GM21447 (cell line): ENCODE measurements around the gene KNDC1.

Experiments used
- ATAC-seq: cut with Tn5 transposase; IDR thresholded peaks from one replicate; pipeline ENCODE4 v1.9.1; 2021; ENCODE audit not compliant: unreplicated experiment

Gene KNDC1

GRCh38 chr10:133187906-133188681, 28.1 kb downstream of the KNDC1 start:
- no peak for ATAC-seq

- no peak for ATAC-seq
These were observed 29.2 kb downstream of the KNDC1 start for GRCh38 chr10:133189256-133189655.

DNA sequence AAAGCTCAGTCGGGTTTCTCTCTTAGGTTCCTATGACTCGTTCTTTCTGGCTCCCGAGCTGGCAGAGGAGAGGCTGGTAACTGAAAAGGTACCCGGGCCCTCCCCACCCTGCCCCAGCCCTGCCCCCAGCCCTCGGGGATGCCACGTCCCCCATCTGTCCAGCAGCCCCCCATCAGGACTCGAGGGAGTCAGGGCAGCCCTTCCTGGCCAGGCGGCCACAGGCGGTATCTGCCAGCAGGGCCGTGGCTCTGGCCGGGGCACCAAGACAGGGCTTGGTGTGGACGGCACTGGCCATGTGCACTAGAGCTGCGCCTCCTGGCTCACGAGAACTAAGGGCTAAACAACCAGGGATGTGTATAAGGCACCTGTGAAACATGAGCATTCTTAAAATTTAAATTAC, 29.7 kb downstream of the KNDC1 start:
- no peak for ATAC-seq

DNA sequence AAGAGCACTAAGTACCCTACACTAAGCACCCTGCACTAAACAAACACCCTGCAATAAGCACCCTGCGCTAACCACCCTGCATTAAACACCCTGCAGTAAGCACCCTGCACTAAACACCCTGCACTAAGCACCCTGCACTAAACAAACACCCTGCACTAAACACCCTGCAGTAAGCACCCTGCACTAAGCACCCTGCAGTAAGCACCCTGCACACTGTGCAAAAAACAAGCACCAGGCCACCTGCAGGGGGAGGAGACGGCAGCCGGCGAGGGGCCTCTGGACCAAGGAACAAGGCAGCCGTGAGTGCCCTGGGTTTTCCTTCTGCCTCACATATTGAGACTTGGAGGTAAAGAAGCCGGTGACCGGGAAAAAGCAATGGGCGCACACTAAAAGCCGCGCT, 30.2 kb downstream of the KNDC1 start:
- no peak for ATAC-seq

DNA sequence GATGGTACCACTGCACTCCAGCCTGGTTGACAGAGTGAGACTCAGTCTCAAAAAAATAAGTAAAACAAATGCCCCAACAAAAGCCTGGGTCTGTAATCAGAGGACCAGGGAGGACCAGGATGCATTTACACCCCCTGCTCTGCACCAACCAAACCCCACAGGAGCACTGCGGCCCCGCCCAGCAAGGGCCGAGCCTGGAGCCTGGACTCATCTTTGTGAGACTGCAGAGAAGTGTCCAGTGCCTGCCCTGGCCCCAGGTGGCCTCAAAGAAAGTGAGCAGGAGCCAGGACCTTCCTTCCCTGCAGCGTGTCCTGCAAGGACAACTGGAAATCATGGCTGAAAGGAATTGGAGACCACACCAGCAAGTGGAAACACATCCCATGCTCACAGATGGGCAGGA, 31.6 kb downstream of the KNDC1 start:
- no peak for ATAC-seq

DNA sequence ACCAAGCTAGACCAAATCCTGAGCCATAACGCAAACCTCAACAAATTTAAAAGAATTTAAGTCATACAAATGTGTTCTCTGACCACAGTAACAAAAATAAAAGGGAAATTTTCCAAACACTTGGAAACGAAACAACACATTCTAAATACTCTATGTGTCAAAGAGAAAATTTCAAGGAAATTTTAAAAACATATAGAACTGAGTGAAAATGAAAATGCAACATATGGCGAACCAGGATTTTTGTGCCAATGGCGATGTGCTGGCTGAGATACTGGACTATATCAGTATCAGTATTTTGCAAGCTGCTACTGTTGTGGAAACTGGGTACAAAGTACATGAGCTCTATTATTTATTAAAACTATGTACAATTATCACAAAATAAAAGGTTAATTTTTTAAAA, 34.1 kb downstream of the KNDC1 start:
- no peak for ATAC-seq

GRCh38 chr10:133195096-133195495, 35.1 kb downstream of the KNDC1 start:
- ATAC-seq, result no peak

DNA sequence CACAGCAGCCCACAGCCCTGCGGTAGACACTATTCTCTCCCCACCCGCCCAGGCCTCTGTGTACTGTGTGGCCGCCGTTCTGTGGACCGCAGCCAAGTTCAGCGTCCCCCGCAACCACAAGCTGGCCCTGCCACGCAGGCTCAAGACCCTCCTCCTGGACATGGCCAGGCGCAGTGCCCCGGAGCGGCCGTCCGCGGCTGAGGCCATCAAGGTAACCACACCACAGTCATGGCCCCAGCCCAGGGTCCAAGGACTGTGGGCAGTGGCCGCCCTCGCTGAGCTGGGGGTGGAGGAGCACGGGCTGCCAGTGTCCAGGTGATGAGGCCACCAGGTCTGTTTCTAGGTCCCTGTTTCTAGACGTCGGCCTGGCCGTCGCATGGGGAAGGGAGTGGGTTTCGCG, 35.6 kb downstream of the KNDC1 start:
- no peak for ATAC-seq

DNA sequence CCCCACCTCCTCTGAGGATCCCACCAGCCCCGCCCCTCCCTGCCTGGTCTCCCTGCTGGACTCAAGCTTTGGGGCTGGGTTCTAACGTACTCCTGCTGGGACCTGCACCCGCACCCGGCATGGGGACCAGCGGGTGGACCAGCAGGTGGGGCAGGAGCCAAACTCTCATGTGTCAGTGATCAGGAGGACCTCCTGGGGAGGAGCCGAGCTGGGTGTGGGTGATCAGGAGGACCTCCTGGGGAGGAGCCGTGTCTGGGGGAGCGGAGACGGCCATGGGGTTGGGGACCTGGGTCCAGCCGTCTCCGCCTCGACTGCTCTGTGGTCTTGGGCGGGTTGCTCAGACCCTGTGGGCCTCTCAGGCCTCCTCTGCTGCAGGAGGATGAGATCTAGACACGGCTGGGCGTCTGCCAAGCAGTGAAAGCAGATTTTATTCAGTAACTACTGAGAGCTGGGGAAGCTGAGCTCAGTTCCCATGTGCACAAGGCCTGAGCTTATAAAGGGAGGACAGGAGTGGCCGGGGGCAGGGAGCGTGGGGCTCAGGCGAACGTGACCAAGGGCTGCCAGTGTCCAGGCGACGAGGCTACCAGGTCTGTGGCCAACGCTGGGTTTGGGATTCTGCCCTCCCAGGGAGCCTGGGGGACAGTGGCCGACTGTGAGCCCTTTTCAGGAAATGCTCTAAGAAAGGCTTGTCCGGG, 36.3 kb downstream of the KNDC1 start:
- ATAC-seq, result no peak

GRCh38 chr10:133196936-133197758, 37.1 kb downstream of the KNDC1 start:
- no peak for ATAC-seq

DNA sequence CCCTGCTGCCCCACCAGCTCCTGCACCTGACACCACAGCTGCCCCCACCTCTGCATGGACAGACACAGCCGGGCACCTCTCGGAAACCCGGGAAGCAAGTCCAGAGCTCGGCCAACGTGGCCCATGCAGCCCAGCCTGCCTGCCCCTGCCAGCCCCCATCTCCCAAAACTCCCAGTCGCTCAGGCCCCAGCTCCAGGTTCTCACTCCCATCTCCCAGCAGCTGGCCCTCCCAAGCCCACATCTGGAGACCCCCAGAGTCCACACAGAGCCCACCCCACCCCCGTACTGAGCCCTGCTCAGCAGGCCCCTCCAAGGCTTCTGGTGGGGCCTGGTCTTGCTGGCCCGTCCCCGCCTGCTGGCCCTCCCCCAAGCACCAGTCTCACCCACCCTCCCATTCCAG, 37.8 kb downstream of the KNDC1 start:
- no peak for ATAC-seq

DNA sequence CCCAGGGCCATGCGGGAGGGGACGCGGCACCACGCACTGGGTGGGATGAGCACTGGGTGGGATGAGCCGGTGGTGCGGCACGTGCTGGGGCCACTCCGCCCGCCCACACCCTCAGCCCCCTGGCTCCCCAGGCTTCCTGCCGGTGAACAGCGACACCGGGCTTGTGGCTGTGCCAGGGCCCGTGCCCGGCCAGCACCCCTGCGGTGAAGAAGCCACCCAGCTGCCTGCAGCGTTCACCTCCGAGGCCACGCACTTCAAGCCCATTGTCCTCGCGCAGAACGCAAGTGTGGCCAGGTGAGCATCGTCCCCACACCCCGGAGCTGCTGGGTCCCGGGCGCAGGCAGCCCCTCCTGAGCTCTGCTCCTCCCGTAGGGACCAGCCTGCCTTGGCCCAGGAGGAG, 38.2 kb downstream of the KNDC1 start:
- no peak for ATAC-seq

- no peak for ATAC-seq
These were observed 38.8 kb downstream of the KNDC1 start for GRCh38 chr10:133198621-133199487.

DNA sequence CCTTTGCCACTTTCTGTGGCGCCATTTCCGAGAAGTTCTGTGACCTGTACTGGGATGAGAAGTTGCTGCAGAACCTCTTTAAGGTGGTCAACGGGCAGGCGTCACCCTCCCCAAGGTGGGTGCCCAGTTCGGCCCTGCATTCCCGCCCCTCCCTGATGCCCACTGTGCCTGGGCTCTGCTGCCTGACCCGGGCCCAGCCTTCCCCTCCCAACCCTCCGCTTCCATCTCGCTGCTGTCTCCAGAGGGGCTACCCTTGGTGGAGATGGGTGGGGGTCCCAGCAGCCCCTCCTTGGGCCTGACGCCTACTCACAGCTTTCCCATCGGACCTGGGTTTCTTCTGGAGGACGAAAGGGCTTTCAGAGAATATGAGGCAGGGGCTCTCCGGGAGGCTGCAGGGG, 39.5 kb downstream of the KNDC1 start:
- no peak for ATAC-seq

GRCh38 chr10:133199992-133200611, 40.1 kb downstream of the KNDC1 start:
- ATAC-seq, result no peak

- ATAC-seq, result no peak
These were observed 40.6 kb downstream of the KNDC1 start for GRCh38 chr10:133200621-133201031.

DNA sequence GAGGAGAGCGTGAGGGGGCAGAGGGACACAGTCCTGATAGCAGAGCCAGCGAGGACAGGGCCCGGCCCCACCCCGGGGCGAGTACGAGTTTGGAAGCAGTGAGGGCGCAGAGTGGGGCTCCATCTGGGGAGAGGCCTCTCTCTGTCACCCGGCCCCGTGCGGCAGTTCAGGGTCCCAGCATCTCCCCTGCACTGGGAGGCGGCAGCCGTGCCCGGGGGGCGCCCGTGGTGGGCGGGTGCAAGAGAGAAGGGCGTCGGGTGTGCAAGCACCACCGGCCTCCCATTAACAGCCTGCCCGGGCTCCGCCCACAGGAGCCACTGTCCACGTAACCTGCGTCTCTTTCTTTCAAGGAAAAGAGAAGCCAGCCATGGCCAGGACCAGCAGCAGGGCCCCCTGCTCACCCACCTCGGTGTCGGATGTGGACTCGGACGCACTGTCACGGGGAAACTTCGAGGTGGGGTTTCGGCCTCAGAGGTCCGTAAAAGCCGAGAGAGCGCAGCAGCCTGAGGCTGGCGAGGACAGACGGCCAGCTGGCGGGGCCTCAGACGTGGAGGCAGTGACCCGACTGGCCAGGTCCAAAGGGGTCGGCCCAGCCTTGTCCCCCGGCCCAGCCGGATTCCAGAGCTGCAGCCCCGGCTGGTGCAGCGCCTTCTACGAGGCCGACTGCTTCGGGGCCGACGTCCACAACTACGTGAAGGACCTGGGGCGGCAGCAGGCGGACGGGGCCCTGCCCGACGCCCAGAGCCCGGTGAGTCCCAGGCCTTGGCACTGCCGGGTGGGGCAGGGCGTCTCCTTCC, 41.3 kb downstream of the KNDC1 start:
- ATAC-seq, result no peak

- no peak for ATAC-seq
These were observed 42.1 kb downstream of the KNDC1 start for GRCh38 chr10:133201948-133202725.
